BJ (cell line): Measurements from ENCODE around the gene WDR82. TPM values are rescaled to one million over a fixed set of nuclear protein-coding genes. Genes with fewer than 3 reads are reported as not detected.

ENCODE experiments used
- CTCF ChIA-PET: fragments of 350-600 bp; formaldehyde crosslinking; extraction: SDS; loops from one replicate; lab custom pipeline; 2021; ENCODE audit warnings: antibody characterized with exemption, inconsistent platforms; lab: Yijun Ruan, JAX
- POLR2A ChIA-PET: fragments of 300-600 bp; sonication (Branson Sonifier 250); formaldehyde crosslinking; extraction: SDS; loops from one replicate; lab custom pipeline; 2021; ENCODE audit warnings: antibody characterized with exemption; lab: Charles Lee
- DNase-seq: peaks from one replicate; pipeline ENCODE4 v3.0.0-alpha.2; 2011; ENCODE audit warnings: low read depth
- H3K27me3 ChIP-seq: 2 replicates; pipeline ENCODE4 v1.6.0; 2011; ENCODE audit warnings: low read length; ENCODE audit not compliant: control insufficient read depth, insufficient read depth
- H3K36me3 ChIP-seq: 2 replicates; pipeline ENCODE4 v1.5.1; 2011; ENCODE audit warnings: low read length; ENCODE audit not compliant: control insufficient read depth, insufficient read depth
- H3K4me3 ChIP-seq: 2 replicates; pipeline ENCODE4 v1.5.1; 2011; ENCODE audit warnings: low read depth, mild to moderate bottlenecking, control low read depth, low read length
- polyA plus RNA-seq: library from polyadenylated mRNA; depleted of rRNA; stranded (reverse); fragments of >200 nt; gene quantifications from 2 replicates; pipeline ENCODE4 v1.2.3, GENCODE V29; 2011
- TF ChIP-seq, protein P1 (sequence below): IDR thresholded peaks from 2 replicates; pipeline ENCODE4 v1.5.1; 2011; ENCODE audit warnings: low read depth, mild to moderate bottlenecking, control low read depth, inconsistent platforms, low read length, moderate library complexity; ENCODE audit not compliant: insufficient read depth

The WDR82 gene
- polyA plus RNA-seq, 1 experiment, result 42.3 TPM

DNA sequence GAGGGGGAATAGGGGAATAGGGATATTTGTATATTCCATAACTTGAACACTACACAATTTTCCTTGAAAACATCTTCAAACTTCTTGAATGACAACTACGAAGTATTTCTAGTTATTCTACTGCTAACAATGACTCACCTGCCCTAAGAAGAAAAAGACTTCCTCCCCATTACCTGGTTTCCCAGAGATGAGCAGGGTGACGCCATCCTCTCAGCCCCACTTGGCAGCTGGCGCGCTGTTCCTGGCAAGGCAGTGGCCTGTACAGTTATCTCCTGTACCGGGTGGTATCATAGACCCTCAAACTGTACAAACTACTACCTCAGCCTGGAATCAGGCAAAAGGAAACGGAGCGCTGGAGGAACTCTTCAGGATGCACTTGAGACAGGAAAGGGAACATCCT lies 10.4 kb downstream of the WDR82 start:
- Histone ChIP-seq H3K36me3 (peaks cover 15% of the 10 kb centered on the region), H3K4me3 (no peak overlapping the region), H3K27me3 (no peaks in the 10 kb centered on the region)
- ChIA-PET POLR2A (no interaction called here), CTCF (interaction anchor here (1.6 kb wide), 2 partner anchors 12 to 48 kb away, joined by 4 to 5 read pairs; no protein-coding TSS in a partner anchor)
- TF ChIP-seq, protein P1, sequence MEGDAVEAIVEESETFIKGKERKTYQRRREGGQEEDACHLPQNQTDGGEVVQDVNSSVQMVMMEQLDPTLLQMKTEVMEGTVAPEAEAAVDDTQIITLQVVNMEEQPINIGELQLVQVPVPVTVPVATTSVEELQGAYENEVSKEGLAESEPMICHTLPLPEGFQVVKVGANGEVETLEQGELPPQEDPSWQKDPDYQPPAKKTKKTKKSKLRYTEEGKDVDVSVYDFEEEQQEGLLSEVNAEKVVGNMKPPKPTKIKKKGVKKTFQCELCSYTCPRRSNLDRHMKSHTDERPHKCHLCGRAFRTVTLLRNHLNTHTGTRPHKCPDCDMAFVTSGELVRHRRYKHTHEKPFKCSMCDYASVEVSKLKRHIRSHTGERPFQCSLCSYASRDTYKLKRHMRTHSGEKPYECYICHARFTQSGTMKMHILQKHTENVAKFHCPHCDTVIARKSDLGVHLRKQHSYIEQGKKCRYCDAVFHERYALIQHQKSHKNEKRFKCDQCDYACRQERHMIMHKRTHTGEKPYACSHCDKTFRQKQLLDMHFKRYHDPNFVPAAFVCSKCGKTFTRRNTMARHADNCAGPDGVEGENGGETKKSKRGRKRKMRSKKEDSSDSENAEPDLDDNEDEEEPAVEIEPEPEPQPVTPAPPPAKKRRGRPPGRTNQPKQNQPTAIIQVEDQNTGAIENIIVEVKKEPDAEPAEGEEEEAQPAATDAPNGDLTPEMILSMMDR, result no peak
- DNase-seq, result no peak

DNA sequence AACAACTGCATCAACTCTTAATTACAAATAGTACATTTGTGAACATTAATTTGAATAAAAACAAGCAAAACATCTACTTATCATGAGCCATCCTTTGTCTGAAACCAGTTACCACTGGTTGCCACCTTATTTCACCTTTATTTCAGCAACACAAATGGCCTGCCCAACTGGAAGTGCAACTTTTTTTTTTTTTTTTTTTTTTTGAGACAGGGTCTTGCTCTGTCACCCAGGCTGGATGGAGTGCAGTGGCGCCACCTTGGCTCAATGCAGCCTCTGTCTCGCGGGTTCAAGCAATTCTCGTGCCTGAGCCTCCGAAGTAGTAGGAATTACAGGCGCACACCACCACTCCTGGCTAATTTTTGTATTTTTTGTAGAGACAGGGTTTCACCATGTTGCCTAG lies 13.1 kb downstream of the WDR82 start:
- H3K27me3 ChIP-seq, result no peaks in the 10 kb centered on the region
- H3K36me3 ChIP-seq, result peaks cover 17% of the 10 kb centered on the region
- ChIA-PET POLR2A (no interaction called here), CTCF (no interaction called here)
- H3K4me3 ChIP-seq, result no peak overlapping the region
- TF ChIP-seq, protein P1, result no peak
- DNase-seq, result no peak

DNA sequence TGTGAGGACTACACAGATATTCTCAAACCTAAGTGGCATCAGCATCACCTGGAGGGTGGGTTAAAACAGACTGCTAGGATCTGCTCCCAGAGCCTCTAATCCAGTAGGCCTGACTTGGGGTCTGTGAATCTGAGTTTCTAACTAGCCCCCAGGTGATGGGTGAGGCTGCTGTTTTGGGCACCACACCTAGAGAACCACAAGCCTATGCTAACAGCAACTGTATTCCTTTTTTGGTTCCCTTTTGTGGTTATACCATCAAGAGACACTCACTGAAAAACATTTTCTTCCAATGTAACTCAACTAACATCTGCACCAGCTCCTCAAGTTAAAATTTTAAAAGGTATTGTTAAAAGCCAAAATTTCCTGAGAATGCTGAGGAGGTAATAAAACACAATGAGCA lies 16.0 kb downstream of the WDR82 start:
- TF ChIP-seq, protein P1, result no peak
- POLR2A ChIA-PET, result no interaction called here
- DNase-seq, result no peak
- Histone ChIP-seq H3K27me3 (no peaks in the 10 kb centered on the region), H3K36me3 (peaks cover 24% of the 10 kb centered on the region), H3K4me3 (no peak overlapping the region)
- CTCF ChIA-PET, result interaction anchor here (0.8 to 1.4 kb wide), 3 partner anchors 14 to 77 kb away, joined by 3 to 4 read pairs (median 3); no protein-coding TSS in a partner anchor

DNA sequence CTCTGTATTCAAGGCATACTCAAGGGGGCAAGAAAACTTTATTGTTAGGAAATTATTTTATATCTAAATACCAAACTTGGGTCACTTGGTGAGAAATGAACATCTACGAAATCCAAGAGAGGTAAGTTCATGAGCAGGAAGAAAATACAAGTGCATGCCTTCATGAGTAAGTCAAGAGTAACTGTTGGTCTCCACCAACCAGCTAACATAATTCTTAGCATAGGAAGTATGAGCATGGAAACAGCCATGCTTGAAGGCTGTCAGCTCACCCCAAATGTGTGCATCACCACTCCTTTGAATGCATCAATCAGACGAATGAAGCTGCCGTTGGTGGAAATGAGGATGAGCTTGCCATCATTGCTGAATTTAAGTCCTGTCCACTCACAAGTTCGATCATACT lies 19.0 kb downstream of the WDR82 start:
- ChIA-PET POLR2A (no interaction called here), CTCF (interaction anchor here (1.6 to 1.7 kb wide), 2 partner anchors 13 to 17 kb away, joined by 3 to 4 read pairs; no protein-coding TSS in a partner anchor)
- peaks cover 29% of the 10 kb centered on the region for H3K36me3 ChIP-seq

DNA sequence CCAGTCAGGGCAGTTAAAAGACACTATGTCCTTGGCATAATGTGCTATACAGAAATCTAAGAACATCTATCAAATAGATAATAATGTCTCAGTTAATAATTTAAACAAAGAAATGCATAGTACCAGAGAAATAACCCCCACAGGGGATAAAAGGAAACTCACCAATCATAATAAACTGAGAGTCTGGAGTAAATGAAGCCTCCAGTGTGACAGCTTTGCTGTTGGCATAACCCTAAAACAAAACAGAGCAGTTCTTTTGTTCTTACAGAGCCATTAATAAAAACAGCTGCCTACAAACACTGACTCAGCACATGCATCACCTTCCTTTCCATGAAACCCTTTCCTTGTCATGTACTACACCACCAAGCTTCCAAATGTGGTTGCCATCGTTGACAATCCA lies 19.4 kb downstream of the WDR82 start:
- CTCF ChIA-PET, result interaction anchor here (1.7 kb wide), 1 partner anchor 18 kb away, joined by 4 read pairs; no protein-coding TSS in a partner anchor
- no peaks in the 10 kb centered on the region for H3K27me3 ChIP-seq
- DNase-seq, result no peak
- peaks cover 29% of the 10 kb centered on the region for H3K36me3 ChIP-seq
- TF ChIP-seq, protein P1, result no peak
- no peak overlapping the region for H3K4me3 ChIP-seq
- POLR2A ChIA-PET, result no interaction called here

More for the DNA sequence above, 19.0 kb downstream of the WDR82 start:
- TF ChIP-seq, protein P1, result no peak
- no peak overlapping the region for H3K4me3 ChIP-seq
- no peak for DNase-seq
- no peaks in the 10 kb centered on the region for H3K27me3 ChIP-seq
